GM21529 (cell line): ENCODE measurements around the gene PTPN6.
A peak's percentile ranks its signal among the peaks of the same experiment; 100 is the strongest.

ENCODE experiments used
- ATAC-seq: cut with Tn5 transposase; IDR thresholded peaks from one replicate; pipeline ENCODE4 v1.9.1; 2021; ENCODE audit not compliant: unreplicated experiment

Gene PTPN6

DNA sequence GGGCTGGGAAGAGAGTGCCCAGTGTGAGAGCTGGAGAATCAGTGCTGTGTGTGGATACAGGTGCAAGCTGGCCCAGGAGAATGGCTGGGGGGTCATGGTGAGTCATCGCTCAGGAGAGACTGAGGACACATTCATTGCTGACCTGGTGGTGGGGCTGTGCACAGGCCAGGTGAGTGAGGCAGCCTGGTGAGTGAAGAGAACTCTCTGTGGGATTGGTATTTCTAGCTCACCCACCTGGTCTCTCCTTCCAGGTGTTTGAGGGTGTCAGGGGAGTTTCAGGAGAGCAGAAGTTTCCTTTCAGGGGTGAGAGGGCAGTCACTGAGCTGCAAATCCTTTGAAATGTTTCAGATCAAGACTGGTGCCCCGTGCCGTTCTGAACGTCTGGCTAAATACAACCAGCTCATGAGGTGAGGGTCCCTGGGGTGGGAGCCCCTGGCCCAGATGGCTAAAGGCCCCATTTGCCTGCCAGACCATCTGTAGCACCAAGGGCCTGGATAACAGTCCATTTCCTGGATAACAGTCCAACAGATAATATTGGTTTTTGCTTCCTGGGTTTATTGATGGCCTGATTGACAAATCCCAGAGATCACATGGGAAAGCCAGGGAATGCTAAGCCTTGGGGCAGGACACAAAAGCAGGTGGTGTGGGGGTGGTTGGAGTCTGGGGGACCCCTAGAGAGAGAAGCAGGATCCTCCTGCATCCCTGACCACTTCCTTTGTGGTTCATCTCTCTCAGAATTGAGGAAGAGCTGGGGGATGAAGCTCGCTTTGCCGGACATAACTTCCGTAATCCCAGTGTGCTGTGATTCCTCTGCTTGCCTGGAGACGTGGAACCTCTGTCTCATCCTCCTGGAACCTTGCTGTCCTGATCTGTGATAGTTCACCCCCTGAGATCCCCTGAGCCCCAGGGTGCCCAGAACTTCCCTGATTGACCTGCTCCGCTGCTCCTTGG, 28.9 kb upstream of the PTPN6 start:
- no peak for ATAC-seq

DNA sequence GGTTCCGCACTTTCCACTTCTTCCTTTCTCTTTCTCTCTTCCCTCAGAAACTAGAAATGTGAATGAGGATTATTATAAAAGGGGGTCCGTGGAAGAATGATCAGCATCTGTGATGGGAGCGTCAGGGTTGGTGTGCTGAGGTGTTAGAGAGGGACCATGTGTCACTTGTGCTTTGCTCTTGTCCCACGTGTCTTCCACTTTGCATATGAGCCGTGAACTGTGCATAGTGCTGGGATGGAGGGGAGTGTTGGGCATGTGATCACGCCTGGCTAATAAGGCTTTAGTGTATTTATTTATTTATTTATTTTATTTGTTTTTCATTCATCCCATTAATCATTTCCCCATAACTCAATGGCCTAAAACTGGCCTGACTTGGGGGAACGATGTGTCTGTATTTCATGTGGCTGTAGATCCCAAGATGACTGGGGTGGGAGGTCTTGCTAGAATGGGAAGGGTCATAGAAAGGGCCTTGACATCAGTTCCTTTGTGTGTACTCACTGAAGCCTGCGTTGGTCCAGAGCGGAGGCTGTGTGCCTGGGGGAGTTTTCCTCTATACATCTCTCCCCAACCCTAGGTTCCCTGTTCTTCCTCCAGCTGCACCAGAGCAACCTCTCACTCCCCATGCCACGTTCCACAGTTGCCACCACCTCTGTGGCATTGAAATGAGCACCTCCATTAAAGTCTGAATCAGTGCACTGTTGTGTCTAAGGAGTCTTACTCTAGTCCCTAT, 28.0 kb upstream of the PTPN6 start:
- ATAC-seq, result no peak

DNA sequence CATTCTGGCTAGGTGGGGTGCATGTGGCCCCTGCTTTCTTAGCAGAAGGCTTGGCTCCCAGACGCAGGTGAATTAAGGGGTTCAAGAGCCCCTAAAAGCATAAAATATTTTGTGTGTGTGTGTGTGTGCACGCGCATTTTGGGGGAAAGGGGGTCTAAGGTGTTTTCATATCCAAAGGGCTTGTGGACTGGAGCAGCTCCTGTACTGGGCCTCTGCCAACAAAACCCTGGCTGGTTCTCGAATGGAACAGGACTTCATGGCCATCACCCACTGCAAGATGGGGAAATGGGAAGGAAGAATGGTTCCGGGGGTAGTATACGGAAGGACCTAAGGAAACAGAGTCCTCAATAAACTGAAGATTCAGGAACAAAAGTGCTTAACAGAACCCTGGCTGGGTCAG, 27.3 kb upstream of the PTPN6 start:
- no peak for ATAC-seq

DNA sequence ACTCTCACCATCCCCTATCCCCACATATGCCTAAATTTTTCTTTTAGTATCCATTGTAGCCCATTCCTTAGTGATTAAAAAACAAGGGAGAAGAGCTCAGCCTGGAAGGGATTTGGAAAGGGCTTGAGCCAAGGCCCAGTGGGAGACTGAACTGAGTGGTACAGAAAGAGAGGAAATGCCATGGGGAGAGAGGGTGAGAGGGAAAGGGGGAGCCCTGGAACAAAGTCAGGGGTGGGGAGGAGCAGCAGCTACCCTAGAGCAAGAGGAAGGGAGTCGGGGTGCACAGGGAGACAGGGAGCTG, 26.0 kb upstream of the PTPN6 start:
- no peak for ATAC-seq

DNA sequence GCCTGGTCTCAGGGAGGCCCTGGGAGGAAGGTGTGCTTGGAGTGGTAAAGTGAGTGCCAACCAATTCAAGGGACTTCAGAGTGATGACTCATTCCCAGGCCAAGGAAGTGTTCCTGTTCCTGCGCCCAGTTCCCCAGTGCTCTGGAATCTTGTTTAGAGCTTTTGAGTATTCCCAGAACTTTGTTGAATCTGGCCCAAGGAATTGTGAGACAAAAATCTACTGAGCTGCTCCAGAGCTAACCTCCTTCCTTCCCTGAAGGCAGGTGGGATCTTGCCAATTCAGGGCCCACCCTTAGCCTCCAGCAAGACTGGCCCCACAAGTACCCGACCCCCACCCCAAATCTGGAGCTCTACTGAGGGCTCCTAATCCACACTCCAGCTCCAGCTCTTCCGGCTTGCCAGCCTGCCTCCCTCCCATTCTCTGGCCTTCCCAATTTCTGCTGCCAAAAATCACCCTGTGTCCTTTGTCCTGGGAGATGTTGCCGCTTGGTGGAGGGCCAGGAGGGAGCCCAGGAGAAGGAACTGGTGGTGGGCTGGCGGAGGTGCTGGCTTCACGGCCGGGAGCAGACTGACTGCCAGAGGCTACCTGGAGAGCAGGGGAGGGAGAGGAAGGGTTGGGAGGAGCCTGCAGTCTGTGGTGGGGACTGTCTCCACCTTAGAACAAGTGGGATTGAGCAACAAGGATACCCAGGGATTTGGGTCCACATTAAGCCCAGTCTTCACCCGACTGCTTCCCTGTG, 25.4 kb upstream of the PTPN6 start:
- ATAC-seq, result no peak

DNA sequence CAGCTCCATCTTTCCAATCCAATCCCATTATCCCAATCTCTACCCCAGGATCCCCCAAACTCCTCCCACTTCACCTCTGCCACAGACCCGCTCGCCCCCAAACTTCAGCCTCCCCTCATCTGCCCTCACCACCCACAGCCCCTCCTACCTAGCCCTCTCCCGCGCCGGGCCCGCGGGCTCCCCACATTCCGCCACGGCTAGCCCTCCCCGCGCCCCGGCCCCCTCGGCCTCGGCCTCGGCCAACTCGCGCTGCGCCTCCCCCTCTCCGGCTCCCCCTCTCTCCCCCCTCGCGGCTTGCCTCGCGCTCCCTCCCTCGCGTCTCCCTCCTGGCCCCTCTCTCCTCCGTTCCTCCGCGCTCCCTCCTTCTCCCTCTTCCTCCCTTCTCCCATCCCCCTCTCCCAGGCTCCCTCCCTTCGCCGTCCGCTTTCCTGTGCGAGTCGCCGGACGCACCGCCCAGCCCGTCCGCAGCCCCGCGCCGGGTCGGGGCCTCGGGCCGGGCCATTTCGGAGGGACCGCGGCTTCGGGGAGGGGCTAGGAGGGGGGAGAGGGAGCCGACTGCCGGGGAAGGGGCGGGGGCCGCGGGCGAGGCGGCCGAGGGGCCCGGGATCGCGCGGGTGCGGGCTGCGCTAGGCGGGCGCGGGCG, 23.7 kb upstream of the PTPN6 start, which contains the start of gene ATN1:
Gene ATN1, plus strand, starts transcription at position 581 of the 643 bp plus-strand sequence. CDS start 6,043 bp downstream, outside the sequence.
- ATAC-seq, result no peak

DNA sequence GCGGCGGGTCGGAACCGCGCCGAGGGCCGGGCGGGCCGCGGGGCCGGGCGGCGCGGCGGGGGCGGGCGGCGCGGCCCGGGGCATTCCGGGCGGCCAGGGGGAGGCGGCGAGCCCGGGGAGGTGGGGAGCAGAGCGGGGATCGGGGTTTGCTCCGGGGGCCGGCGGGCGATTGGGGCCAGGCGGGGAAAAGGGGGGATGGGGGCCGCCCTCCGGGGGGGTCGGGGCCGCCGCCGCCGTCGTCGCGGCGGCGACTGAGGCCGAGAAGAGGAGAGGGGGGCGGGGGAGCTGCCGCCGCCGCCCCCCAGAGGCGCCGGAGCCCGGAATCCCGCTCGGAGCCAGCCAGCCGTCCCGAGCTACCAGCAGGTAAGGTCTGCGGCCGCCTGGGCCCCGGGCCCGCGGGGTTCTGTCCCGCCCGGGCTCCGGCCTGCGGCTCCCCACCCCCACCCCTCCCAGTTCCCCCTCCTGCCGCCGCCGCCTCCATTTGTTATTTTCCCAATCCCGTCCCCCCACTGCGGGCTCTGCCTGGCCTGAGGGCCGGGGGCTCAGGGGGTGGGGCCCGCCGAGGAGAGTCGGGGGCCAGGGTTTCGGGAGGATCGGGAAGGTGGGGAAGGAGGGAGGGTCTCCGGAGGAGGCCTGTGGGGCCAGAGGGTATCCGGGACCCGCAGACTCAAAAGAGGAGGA, 23.0 kb upstream of the PTPN6 start:
- no peak for ATAC-seq

DNA sequence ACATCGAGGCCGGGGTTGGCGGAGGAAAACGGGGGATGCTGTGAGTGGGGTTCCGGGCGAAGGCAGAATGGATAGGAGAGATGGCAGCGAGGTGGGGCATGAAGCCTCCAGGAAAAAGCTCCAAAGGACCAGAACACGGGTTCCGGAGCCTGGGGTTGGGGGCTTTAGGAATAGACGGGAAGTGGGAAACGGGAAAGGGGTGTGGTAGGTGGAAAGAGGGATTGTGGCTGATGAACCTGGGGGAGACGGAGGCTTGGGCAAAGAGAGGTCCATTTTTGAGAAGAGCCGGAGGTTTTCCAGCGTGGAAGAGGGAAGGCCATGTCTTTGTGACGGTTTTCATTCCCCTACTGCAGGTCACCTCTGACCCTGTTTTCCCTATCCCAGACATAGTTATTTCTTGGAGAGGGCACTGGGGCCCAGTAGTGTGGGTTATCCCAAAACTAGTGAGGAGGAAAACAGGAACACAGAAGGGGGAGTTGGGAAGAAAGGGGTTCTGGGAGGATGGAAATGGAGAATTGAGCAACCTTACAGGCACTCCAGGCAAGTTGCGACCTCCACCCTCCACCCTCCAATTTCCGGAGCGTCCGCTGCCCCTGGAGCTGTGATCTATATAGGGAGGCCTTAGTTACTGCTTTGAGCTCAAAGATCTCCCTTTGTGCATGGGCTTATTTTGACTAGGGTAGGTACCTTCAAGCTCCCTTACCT, 22.3 kb upstream of the PTPN6 start:
- ATAC-seq, result no peak

DNA sequence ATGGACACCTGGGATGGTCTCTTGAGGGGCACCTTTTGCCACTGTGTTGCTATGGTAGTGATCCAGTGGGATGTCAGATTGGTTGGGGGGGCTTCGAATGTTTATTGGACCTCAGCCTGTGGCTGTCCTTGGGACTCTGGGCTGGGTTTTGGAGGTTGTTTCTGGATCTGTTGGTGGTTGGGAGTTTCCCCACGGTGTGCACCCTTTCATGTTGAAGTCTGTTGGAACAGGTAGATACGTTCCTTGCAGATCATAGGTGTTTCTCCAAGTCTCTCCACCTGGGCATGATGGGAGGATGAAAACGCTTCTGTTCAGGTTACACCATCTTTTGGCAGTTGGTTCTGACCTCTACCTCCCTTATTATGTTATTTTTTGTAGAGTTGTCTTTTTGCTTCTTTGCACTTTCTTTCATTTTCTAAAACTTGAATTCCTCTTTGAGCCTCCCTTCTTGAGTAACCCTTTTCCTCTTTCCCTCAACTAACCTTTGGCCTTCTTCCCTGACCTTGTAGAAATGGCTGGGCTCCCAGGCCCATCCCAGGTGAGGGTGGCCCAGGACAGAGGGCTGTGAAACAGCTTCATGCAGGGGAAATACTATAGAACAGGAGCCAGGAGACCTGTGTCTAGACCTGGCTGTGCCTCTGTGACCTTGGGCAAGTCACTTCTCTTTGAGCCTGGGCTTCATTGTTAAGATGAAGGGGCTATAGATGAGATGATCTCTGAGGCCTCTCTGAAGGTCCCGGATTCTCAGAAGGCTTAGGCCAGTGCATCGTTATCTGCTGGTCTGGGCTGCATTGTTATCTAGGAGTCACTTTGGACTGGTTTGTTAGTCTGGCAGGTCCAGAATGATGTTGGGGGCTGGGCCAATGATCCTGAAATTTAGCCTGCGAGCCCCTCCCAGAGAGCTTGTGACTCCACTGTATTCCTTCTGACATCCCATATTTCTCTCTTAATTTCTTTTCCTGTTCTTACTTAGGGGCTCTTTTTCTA, 21.4 kb upstream of the PTPN6 start:
- ATAC-seq, result no peak

DNA sequence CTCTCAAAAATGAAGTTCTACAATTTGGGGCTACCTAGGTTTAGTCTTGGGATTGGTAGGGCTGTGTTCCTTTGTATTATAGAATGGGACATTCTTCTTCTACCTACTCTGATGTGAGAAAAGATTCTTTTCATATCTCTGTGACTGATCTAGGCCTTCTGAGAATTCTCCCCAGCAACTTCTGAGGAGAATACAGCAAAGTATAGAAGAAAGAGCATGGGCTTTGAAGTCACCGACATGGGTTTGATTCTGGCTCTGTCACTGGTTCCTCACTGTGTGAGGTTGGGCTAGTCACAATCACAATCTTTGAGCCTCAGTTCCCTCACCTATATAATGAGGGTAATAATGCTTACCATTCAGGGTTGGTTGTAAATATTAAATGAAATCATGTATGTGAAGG, 18.4 kb upstream of the PTPN6 start:
- ATAC-seq, result no peak

DNA sequence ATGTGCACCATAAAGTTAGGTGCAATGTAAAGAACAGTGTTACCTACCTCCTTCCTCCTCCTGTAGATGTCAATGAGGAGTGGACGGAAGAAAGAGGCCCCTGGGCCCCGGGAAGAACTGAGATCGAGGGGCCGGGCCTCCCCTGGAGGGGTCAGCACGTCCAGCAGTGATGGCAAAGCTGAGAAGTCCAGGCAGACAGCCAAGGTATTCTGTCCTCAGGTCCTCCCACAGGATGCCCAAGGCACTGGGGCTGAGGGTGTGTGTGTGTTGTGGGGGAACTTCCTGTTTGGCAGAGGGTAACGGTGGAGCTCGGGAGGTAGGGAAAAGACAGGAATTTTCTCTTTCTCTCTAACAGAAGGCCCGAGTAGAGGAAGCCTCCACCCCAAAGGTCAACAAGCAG, 17.0 kb upstream of the PTPN6 start:
- ATAC-seq, result no peak

DNA sequence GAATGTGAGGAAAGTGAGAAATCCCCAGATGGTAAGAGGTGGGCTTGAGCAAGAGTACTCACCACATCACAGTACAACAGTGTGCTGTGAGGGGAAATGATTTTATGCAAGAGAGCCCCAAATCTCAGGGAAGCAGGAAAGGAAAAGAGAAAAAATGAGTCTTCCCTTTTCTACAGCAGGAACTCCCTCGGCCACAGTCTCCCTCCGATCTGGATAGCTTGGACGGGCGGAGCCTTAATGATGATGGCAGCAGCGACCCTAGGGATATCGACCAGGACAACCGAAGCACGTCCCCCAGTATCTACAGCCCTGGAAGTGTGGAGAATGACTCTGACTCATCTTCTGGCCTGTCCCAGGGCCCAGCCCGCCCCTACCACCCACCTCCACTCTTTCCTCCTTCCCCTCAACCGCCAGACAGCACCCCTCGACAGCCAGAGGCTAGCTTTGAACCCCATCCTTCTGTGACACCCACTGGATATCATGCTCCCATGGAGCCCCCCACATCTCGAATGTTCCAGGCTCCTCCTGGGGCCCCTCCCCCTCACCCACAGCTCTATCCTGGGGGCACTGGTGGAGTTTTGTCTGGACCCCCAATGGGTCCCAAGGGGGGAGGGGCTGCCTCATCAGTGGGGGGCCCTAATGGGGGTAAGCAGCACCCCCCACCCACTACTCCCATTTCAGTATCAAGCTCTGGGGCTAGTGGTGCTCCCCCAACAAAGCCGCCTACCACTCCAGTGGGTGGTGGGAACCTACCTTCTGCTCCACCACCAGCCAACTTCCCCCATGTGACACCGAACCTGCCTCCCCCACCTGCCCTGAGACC, 15.6 kb upstream of the PTPN6 start:
- ATAC-seq, result no peak

DNA sequence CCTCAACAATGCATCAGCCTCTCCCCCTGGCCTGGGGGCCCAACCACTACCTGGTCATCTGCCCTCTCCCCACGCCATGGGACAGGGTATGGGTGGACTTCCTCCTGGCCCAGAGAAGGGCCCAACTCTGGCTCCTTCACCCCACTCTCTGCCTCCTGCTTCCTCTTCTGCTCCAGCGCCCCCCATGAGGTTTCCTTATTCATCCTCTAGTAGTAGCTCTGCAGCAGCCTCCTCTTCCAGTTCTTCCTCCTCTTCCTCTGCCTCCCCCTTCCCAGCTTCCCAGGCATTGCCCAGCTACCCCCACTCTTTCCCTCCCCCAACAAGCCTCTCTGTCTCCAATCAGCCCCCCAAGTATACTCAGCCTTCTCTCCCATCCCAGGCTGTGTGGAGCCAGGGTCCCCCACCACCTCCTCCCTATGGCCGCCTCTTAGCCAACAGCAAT, 14.9 kb upstream of the PTPN6 start:
- ATAC-seq, result no peak

DNA sequence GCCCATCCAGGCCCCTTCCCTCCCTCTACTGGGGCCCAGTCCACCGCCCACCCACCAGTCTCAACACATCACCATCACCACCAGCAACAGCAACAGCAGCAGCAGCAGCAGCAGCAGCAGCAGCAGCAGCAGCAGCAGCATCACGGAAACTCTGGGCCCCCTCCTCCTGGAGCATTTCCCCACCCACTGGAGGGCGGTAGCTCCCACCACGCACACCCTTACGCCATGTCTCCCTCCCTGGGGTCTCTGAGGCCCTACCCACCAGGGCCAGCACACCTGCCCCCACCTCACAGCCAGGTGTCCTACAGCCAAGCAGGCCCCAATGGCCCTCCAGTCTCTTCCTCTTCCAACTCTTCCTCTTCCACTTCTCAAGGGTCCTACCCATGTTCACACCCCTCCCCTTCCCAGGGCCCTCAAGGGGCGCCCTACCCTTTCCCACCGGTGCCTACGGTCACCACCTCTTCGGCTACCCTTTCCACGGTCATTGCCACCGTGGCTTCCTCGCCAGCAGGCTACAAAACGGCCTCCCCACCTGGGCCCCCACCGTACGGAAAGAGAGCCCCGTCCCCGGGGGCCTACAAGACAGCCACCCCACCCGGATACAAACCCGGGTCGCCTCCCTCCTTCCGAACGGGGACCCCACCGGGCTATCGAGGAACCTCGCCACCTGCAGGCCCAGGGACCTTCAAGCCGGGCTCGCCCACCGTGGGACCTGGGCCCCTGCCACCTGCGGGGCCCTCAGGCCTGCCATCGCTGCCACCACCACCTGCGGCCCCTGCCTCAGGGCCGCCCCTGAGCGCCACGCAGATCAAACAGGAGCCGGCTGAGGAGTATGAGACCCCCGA, 14.3 kb upstream of the PTPN6 start:
- peak; percentile 10 for ATAC-seq

DNA sequence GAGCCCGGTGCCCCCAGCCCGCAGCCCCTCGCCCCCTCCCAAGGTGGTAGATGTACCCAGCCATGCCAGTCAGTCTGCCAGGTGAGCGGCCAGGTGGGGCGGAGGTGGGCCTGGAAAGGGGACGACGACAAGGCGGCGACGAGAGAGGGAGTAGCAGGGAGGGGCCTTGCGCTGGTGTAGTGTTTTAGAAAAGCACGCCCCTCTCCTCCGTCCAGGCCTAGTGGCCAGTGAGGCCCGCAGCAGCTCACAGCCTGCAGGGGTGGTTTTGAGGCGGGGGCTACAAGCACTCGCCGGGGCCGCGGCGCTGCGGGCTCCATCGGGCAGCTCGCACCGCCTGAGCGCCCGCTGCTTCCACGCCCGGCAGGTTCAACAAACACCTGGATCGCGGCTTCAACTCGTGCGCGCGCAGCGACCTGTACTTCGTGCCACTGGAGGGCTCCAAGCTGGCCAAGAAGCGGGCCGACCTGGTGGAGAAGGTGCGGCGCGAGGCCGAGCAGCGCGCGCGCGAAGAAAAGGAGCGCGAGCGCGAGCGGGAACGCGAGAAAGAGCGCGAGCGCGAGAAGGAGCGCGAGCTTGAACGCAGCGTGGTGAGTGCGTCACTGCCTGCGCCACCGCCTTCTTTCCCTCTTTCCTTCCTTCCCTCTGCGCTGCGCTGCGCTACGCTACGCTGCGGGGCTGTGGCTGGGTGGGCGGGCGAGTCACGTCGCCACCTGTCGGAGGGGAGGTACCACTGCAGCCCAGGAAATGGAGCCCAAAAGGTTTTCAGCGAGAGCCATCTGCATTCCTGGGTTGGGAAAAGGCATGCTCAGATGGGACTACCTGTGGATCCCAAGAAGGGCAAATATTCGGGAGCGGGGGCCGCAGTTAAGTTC, 13.4 kb upstream of the PTPN6 start:
- ATAC-seq, result peak; percentile 84
